Epithelial cell of prostate (primary cell): ENCODE measurements around the gene CAMSAP1.

ENCODE experiments used
- DNase-seq: peaks from one replicate; pipeline ENCODE4 v3.0.0-alpha.2; 2011; ENCODE audit warnings: low read depth, low spot score
- H3K27ac ChIP-seq: fragments of 450-650 bp; 2 replicates; pipeline ENCODE4 v1.5.1; 2017; ENCODE audit warnings: mild to moderate bottlenecking

The CAMSAP1 gene

GRCh38 chr9:135799261-135799660 is 108.1 kb downstream of the CAMSAP1 start:
- no peak overlapping the region for H3K27ac ChIP-seq
- no peak for DNase-seq

GRCh38 chr9:135798263-135798585 is 109.1 kb downstream of the CAMSAP1 start:
- no peak for DNase-seq
- H3K27ac ChIP-seq = no peak overlapping the region

- DNase-seq = no peak
Measured at GRCh38 chr9:135797507-135798262, 109.7 kb downstream of the CAMSAP1 start.

GRCh38 chr9:135796784-135797485 is 110.4 kb downstream of the CAMSAP1 start:
- DNase-seq = no peak
- H3K27ac ChIP-seq = no peak overlapping the region

More at GRCh38 chr9:135797507-135798262, 109.7 kb downstream of the CAMSAP1 start:
- H3K27ac ChIP-seq = no peak overlapping the region

- no peak for DNase-seq
- H3K27ac ChIP-seq = no peak overlapping the region
Measured at GRCh38 chr9:135795391-135795790, 112.0 kb downstream of the CAMSAP1 start.

GRCh38 chr9:135794361-135794885 is 112.9 kb downstream of the CAMSAP1 start:
- no peak overlapping the region for H3K27ac ChIP-seq
- DNase-seq = no peak

GRCh38 chr9:135794057-135794335 is 113.3 kb downstream of the CAMSAP1 start:
- DNase-seq = no peak
- no peak overlapping the region for H3K27ac ChIP-seq

- H3K27ac ChIP-seq = no peak overlapping the region
- DNase-seq = no peak
Measured at GRCh38 chr9:135793221-135794056, 113.9 kb downstream of the CAMSAP1 start.

GRCh38 chr9:135792268-135793128 is 114.8 kb downstream of the CAMSAP1 start:
- H3K27ac ChIP-seq = no peak overlapping the region
- no peak for DNase-seq

- no peak overlapping the region for H3K27ac ChIP-seq
- no peak for DNase-seq
Measured at GRCh38 chr9:135791431-135792267, 115.7 kb downstream of the CAMSAP1 start.

GRCh38 chr9:135790850-135791249 is 116.5 kb downstream of the CAMSAP1 start:
- H3K27ac ChIP-seq = no peak overlapping the region
- no peak for DNase-seq

- H3K27ac ChIP-seq = no peak overlapping the region
Measured at GRCh38 chr9:135790356-135790755, 117.0 kb downstream of the CAMSAP1 start.

GRCh38 chr9:135789838-135790291 is 117.5 kb downstream of the CAMSAP1 start:
- DNase-seq = no peak
- no peak overlapping the region for H3K27ac ChIP-seq

More at GRCh38 chr9:135790356-135790755, 117.0 kb downstream of the CAMSAP1 start:
- DNase-seq = no peak

- no peak overlapping the region for H3K27ac ChIP-seq
- DNase-seq = no peak
Measured at GRCh38 chr9:135788576-135789300, 118.6 kb downstream of the CAMSAP1 start.

GRCh38 chr9:135787776-135788575 is 119.4 kb downstream of the CAMSAP1 start:
- H3K27ac ChIP-seq = no peak overlapping the region
- no peak for DNase-seq

- H3K27ac ChIP-seq = no peak overlapping the region
Measured at GRCh38 chr9:135787317-135787716, 120.0 kb downstream of the CAMSAP1 start.

GRCh38 chr9:135786146-135786690 is 121.1 kb downstream of the CAMSAP1 start:
- H3K27ac ChIP-seq = no peak overlapping the region
- no peak for DNase-seq

More at GRCh38 chr9:135787317-135787716, 120.0 kb downstream of the CAMSAP1 start:
- DNase-seq = no peak
